ENCODE results near the gene KIF6. TPM values are rescaled to one million over a fixed set of nuclear protein-coding genes. Genes with fewer than 3 reads are reported as not detected.
A peak's percentile ranks its signal among the peaks of the same experiment; 100 is the strongest.

The KIF6 gene
- total RNA-seq, 1 donor from 2014 or later, result not detected

DNA sequence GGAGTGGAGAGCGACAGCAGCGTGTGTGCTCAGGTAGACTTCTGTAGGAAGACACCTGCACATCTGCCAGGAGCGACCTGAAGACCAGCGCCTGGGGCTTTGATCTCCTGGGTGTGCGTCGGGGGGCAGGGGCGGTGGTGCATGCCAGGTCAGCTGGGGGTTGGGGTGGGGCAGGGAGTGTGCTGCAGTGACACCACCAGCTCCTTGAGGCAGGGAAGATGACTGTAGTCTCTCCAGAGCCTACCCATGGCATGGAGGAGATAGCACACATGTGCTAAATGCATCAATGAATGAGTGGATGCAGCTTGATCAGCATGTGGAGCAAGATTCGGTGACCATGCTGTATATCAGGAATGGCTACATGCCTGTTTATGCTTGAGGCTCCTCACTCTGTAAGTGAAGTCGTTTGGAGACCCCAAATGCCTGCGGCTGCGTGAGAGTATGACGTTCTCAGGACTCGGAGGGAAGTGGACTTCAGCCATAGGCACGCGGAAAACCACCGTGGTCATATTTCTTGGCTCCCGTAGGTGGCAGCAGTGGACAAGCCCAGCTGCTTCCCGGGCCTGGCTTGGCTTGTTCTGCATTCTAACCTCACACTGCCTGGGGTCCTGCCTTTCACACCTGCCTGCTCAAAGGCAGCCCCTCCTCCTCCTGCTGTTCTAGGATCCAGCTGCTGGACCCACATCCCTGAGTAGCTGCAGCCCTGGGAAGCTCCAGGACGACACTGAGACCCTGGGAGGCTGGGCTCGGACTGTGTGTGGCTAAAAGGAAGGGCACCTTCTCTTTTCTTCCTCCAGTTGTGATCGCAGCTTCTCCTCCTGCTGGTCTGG is 363.3 kb downstream of the KIF6 start:
- Histone ChIP-seq H3K4me3 (no peak overlapping the region), H3K9me3 (no peaks in the 10 kb centered on the region), H3K27me3 (no peaks in the 10 kb centered on the region), H3K36me3 (no peaks in the 10 kb centered on the region), H3K4me1 (no peaks in the 10 kb centered on the region), H3K27ac (no peak overlapping the region)
- intact Hi-C loops (cut with DNase I), result no loop called here
- TF ChIP-seq, protein P1, sequence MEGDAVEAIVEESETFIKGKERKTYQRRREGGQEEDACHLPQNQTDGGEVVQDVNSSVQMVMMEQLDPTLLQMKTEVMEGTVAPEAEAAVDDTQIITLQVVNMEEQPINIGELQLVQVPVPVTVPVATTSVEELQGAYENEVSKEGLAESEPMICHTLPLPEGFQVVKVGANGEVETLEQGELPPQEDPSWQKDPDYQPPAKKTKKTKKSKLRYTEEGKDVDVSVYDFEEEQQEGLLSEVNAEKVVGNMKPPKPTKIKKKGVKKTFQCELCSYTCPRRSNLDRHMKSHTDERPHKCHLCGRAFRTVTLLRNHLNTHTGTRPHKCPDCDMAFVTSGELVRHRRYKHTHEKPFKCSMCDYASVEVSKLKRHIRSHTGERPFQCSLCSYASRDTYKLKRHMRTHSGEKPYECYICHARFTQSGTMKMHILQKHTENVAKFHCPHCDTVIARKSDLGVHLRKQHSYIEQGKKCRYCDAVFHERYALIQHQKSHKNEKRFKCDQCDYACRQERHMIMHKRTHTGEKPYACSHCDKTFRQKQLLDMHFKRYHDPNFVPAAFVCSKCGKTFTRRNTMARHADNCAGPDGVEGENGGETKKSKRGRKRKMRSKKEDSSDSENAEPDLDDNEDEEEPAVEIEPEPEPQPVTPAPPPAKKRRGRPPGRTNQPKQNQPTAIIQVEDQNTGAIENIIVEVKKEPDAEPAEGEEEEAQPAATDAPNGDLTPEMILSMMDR (IDR thresholded peaks at IDR 0.05), result peak; percentile 13 to 60 (median 58)
- TF ChIP-seq POLR2AphosphoS5 (IDR thresholded peaks at IDR 0.05; ENCODE audit: insufficient read depth in 1 of 2, low read depth in 1 of 2), result no peak
- no peak for DNase-seq (ENCODE audit: extremely low spot score in 2 of 2)

DNA sequence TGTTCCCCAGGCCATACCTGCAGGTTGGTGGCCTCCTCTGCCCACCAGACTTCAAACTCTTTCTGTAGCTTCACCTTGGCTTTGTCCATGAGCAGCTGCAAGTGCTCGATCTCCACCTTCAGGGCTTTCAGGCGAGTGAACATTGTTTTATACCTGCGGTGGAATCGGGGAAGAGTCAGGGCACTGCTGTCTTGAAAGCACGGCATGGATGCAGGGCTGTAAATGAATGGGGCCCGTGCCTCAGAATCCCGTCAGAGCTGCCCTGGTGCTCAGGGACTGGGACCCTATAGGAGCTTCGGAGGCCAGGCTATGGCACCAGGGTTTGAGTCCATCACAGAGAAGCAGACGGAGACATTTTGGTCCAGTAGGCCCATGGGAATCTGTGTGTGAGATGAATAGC is 364.8 kb downstream of the KIF6 start:
- TF ChIP-seq, protein P1 (IDR thresholded peaks at IDR 0.05), result no peak
- TF ChIP-seq POLR2AphosphoS5 (IDR thresholded peaks at IDR 0.05; ENCODE audit: insufficient read depth in 1 of 2, low read depth in 1 of 2) (no peak), POLR2A (IDR thresholded peaks at IDR 0.05) (no peak)
- no peak for DNase-seq (ENCODE audit: extremely low spot score in 2 of 2)
- Histone ChIP-seq H3K27me3 (no peaks in the 10 kb centered on the region), H3K36me3 (no peaks in the 10 kb centered on the region), H3K4me3 (no peak overlapping the region), H3K4me1 (no peaks in the 10 kb centered on the region), H3K9me3 (no peaks in the 10 kb centered on the region), H3K27ac (no peak overlapping the region)
- intact Hi-C loops (cut with DNase I), result no loop called here

DNA sequence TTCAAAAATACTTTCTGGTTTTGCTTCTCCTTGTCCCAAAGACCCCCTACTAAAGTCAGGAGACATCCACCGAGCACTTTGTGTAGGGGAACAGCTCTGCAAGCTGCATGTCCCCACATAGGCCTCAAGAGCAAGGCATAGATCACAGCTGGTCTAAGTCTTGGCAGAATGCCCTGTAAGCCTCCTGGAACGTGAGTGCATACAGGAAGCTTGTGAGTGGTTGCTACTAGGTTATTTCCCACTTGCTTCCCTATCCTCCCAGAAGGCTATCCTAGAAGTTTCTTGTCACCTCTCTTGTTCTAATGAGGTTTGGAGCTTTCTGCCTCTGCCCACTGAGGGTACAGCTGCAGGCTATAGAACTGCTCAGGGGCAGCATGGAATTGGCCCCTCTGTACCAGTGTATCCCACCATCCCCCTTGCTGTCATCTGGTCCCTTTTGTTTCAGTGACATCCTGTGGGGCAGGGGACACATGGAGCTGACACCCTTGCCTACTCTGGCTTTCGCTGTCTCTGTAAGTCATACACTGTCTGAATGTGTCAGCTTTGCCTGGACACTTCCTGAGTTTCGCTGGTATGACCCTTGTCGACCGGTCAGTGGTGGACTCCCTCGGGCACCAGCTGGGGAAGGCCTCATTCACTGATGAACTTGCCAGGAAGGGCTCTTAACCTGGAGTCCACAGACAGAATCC is 367.1 kb downstream of the KIF6 start:
- Histone ChIP-seq H3K36me3 (no peaks in the 10 kb centered on the region), H3K27me3 (no peaks in the 10 kb centered on the region), H3K9me3 (no peaks in the 10 kb centered on the region), H3K4me3 (no peak overlapping the region), H3K27ac (no peak overlapping the region), H3K4me1 (no peaks in the 10 kb centered on the region)
- intact Hi-C loops (cut with DNase I), result loop anchor here (10.0 kb wide), 1 partner anchor 967 kb away; no protein-coding TSS in a partner anchor
- DNase-seq (ENCODE audit: extremely low spot score in 2 of 2), result no peak
- TF ChIP-seq POLR2AphosphoS5 (IDR thresholded peaks at IDR 0.05; ENCODE audit: insufficient read depth in 1 of 2, low read depth in 1 of 2), result no peak
- no peak for TF ChIP-seq POLR2A (IDR thresholded peaks at IDR 0.05)
- TF ChIP-seq, protein P1 (IDR thresholded peaks at IDR 0.05), result no peak

DNA sequence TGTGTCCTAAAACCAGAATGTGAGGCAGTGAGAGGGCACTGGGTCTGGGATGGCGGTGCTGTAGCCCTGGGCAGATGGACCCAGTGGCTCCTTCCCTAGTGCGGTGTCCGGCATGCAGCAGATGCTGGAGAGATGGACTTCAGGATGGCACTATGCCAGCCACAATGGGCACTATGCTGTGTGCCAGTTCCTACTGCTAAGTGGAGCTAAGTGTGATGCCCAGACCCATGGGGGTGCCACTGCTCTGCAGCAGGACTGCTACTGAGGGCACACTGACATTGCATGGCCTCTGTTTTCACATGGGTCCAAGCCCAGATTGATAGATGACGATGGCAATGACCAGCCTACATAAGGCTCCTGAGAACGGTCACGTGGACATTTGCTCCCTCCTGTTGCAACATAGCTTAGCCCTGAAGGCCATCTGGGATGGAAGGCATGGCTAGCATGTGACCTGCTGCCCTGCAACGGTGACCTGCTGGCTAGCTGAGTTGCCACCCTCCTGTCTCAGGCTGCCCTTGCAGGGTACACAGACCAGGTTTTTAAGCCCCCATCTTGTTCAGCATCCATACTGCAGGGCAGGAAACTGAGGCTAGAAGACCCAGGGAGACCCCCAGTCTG is 371.4 kb downstream of the KIF6 start:
- H3K9me3 ChIP-seq, result no peaks in the 10 kb centered on the region
- no peak for TF ChIP-seq POLR2AphosphoS5 (IDR thresholded peaks at IDR 0.05; ENCODE audit: insufficient read depth in 1 of 2, low read depth in 1 of 2)
- TF ChIP-seq, protein P1 (IDR thresholded peaks at IDR 0.05), result no peak
- no peak for TF ChIP-seq POLR2A (IDR thresholded peaks at IDR 0.05)
- H3K4me1 ChIP-seq, result no peaks in the 10 kb centered on the region
- H3K36me3 ChIP-seq, result no peaks in the 10 kb centered on the region
- intact Hi-C loops (cut with DNase I), result loop anchor here (10.0 kb wide), 1 partner anchor 971 kb away; no protein-coding TSS in a partner anchor
- no peak for DNase-seq (ENCODE audit: extremely low spot score in 2 of 2)
- no peak overlapping the region for H3K27ac ChIP-seq
- H3K27me3 ChIP-seq, result no peaks in the 10 kb centered on the region
- no peak overlapping the region for H3K4me3 ChIP-seq
